ENCODE data around the gene SNAPIN. TPM values are rescaled to one million over a fixed set of nuclear protein-coding genes. Genes with fewer than 3 reads are reported as not detected.
A peak's percentile ranks its signal among the peaks of the same experiment; 100 is the strongest.
"Not testable (repeated sequence)": the region's sequence is repeated elsewhere in the genome, so short reads cannot be mapped to it uniquely, and the experiment has no call there.

SNAPIN gene
- polyA plus RNA-seq, 1 donor, result 54.5 TPM

GRCh38 chr1:153626904-153627714 is 31.4 kb upstream of the SNAPIN start, which contains the start of gene S100A13:
Gene S100A13 (minus strand): TSS chr1:153627505. CDS start chr1:153626472, 1,033 bp downstream.
- peak; percentile 77 for DNase-seq

- DNase-seq, result no peak
Measured at GRCh38 chr1:153627715-153628626, 30.5 kb upstream of the SNAPIN start, which contains the start of gene S100A1. Gene S100A1 (plus strand): TSS chr1:153628434. CDS start chr1:153630522, 2,088 bp downstream.

GRCh38 chr1:153628638-153629342 is 29.7 kb upstream of the SNAPIN start:
- DNase-seq, result no peak

- no peak for DNase-seq
Measured at GRCh38 chr1:153629343-153629665, 29.2 kb upstream of the SNAPIN start.

GRCh38 chr1:153629971-153630370 is 28.5 kb upstream of the SNAPIN start:
- no peak for DNase-seq

GRCh38 chr1:153630384-153630783 is 28.1 kb upstream of the SNAPIN start:
- no peak for DNase-seq

GRCh38 chr1:153631047-153632022 is 27.2 kb upstream of the SNAPIN start:
- DNase-seq, result no peak

GRCh38 chr1:153633161-153633753 is 25.2 kb upstream of the SNAPIN start:
- DNase-seq, result no peak

GRCh38 chr1:153633754-153634665 is 24.5 kb upstream of the SNAPIN start, which contains the start of gene CHTOP:
Gene CHTOP (plus strand): TSS chr1:153634066. CDS start chr1:153636589, 2,523 bp downstream.
- DNase-seq, result peak; percentile 98

GRCh38 chr1:153635872-153636271 is 22.6 kb upstream of the SNAPIN start:
- no peak for DNase-seq

- DNase-seq, result no peak
Measured at GRCh38 chr1:153636312-153636711, 22.2 kb upstream of the SNAPIN start.

- DNase-seq, result no peak
Measured at GRCh38 chr1:153638261-153638660, 20.2 kb upstream of the SNAPIN start.

- DNase-seq, result no peak
Measured at GRCh38 chr1:153639280-153639679, 19.2 kb upstream of the SNAPIN start.

GRCh38 chr1:153640213-153640612 is 18.3 kb upstream of the SNAPIN start:
- DNase-seq, result not testable (repeated sequence)

GRCh38 chr1:153640861-153641260 is 17.6 kb upstream of the SNAPIN start:
- no peak for DNase-seq

GRCh38 chr1:153642161-153642560 is 16.3 kb upstream of the SNAPIN start:
- no peak for DNase-seq

- DNase-seq, result no peak
Measured at GRCh38 chr1:153643100-153643499, 15.4 kb upstream of the SNAPIN start.

- no peak for DNase-seq
Measured at GRCh38 chr1:153643816-153644215, 14.7 kb upstream of the SNAPIN start.

GRCh38 chr1:153646672-153647345 is 11.7 kb upstream of the SNAPIN start:
- DNase-seq, result no peak
